NCI-H510A (cell line): ENCODE data around the gene TMEM132C.

Experiments used
- DNase-seq: peaks from one replicate; lab custom pipeline; 2025; lab: John Stamatoyannopoulos, UW

The TMEM132C gene

GRCh38 chr12:128712622-128713021, 445.7 kb downstream of the TMEM132C start:
- DNase-seq: no peak

- DNase-seq: no peak
These were observed 448.5 kb downstream of the TMEM132C start for GRCh38 chr12:128715485-128715884.

- no peak for DNase-seq
These were observed 457.6 kb downstream of the TMEM132C start for GRCh38 chr12:128724468-128725046.

GRCh38 chr12:128726886-128727285, 459.9 kb downstream of the TMEM132C start:
- DNase-seq: no peak

- DNase-seq: no peak
These were observed 460.5 kb downstream of the TMEM132C start for GRCh38 chr12:128727461-128727860.

GRCh38 chr12:128727999-128728398, 461.0 kb downstream of the TMEM132C start:
- DNase-seq: no peak

- no peak for DNase-seq
These were observed 462.7 kb downstream of the TMEM132C start for GRCh38 chr12:128729628-128730121.

GRCh38 chr12:128734371-128734770, 467.4 kb downstream of the TMEM132C start:
- no peak for DNase-seq

- no peak for DNase-seq
These were observed 470.5 kb downstream of the TMEM132C start for GRCh38 chr12:128737292-128737966.

GRCh38 chr12:128743916-128744315, 476.9 kb downstream of the TMEM132C start:
- no peak for DNase-seq

- DNase-seq: peak; percentile 16
These were observed 479.1 kb downstream of the TMEM132C start for GRCh38 chr12:128745772-128746689.

- DNase-seq: no peak
These were observed 480.5 kb downstream of the TMEM132C start for GRCh38 chr12:128747441-128747840.

- DNase-seq: no peak
These were observed 485.4 kb downstream of the TMEM132C start for GRCh38 chr12:128752386-128752785.

- no peak for DNase-seq
These were observed 486.5 kb downstream of the TMEM132C start for GRCh38 chr12:128753438-128753837.

- DNase-seq: no peak
These were observed 487.3 kb downstream of the TMEM132C start for GRCh38 chr12:128754275-128754674.

- DNase-seq: no peak
These were observed 488.6 kb downstream of the TMEM132C start for GRCh38 chr12:128755566-128755965.
